ENCODE results near the gene SEPTIN11. TPM values are rescaled to one million over a fixed set of nuclear protein-coding genes. Genes with fewer than 3 reads are reported as not detected.
"Not testable (repeated sequence)": the region's sequence is repeated elsewhere in the genome, so short reads cannot be mapped to it uniquely, and the experiment has no call there.

SEPTIN11 gene
- total RNA-seq, 1 experiment from 2014 or later: 45.1 TPM

DNA sequence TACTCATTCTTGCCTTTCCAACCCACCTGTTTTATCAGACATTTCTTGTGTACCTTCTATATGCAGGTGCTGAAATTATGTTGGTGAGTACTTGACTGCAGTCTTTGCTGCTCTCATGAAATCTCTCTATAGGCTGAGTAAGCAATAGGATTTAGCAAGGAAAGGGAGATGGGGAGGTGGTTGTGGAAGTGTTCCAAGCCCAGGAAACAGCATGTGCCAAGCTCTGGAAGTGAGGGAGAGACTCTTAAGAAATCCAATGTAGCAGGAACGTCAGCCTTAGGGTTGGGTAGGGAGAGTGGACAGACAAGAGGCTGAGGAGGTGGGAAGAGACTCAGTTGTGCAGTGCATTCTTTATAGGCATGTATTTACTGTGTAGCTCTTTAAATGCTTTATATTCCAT is 5.6 kb downstream of the SEPTIN11 start:
- Histone ChIP-seq H3K4me1 (ENCODE audit: low read length) (peaks cover 15% of the 10 kb centered on the region), H3K9ac (ENCODE audit: low read length) (no peak overlapping the region), H2AFZ (ENCODE audit: low read length) (no peak overlapping the region)

DNA sequence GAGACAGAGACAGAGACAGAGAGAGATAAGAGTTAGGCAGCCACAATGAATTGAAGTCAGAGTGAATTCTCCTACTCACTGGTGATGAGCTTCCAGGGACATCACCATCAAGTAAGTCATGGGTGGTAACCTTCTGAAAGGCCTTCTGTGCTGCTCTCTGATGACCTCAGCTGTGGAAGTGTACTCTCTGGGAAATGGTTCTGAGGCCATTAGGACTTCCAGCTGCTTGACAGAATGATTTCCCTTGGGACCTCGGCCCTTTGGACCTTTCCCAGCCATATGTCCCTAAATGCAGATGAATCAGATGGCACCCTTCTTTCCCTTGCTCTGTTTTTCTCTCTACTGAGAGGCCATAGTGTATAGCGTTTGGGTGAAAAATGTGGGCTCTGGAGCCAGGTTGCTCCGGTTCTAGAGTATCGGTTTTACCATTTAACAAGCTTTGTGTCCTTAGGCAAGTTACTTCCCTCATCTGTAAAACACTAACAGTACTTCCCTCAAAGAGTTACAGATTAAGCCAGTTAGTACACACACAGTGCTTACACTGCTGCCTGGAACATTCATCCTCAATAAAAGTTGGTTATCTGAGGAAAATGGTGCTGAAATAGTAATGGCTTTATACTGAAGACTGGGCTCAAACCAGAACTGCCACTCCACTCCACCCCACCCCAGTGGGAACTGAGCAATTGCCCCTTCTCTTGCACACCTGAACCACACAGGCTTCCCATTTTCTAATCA is 7.6 kb downstream of the SEPTIN11 start:
- H3K9ac ChIP-seq (ENCODE audit: low read length): no peak overlapping the region
- H3K79me2 ChIP-seq (ENCODE audit: low read length): peaks cover 35% of the 10 kb centered on the region

More for the DNA sequence above, 5.6 kb downstream of the SEPTIN11 start:
- 0 out of 2 replicates have a peak, but pooled peaks cover 3% of the 10 kb centered on the region for H4K20me1 ChIP-seq (ENCODE audit: insufficient read depth, low read depth, low read length)
- no peak overlapping the region for H3K4me3 ChIP-seq (ENCODE audit: low read length)
- no peaks in the 10 kb centered on the region for H3K9me2 ChIP-seq (replicated peaks; ENCODE audit: insufficient read depth, low read length)
- H3K79me2 ChIP-seq (ENCODE audit: low read length): peaks cover 40% of the 10 kb centered on the region
- H3K9me3 ChIP-seq (ENCODE audit: low read length): no peaks in the 10 kb centered on the region
- no peaks in the 10 kb centered on the region for H3K27me3 ChIP-seq (ENCODE audit: low read length)
- DNase-seq: peak; percentile 4
- H3K27ac ChIP-seq (ENCODE audit: low read length): no peak overlapping the region
- H3K4me2 ChIP-seq (ENCODE audit: low read depth, low read length, poor library complexity, severe bottlenecking): no peak overlapping the region
- no peaks in the 10 kb centered on the region for H3K36me3 ChIP-seq (ENCODE audit: insufficient read depth, low read length)

DNA sequence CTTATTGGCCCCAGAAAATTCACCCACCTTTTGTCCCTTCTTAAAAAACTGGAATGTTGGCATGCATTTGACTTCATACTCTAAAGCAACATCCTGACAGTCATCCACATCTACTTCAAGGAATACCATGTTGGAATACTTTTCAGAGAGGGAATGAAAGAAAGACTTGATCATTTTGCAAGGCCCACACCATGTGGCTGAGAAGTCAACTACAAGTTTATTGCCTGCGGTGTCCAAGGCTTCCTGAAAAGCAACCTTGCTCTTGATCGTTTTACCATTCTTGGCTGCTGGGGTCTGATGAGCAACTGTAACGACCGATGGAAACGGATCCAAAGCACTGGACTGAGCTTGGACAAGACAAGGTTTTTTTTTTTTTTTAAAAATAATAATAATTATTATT is 9.3 kb downstream of the SEPTIN11 start:
- H3K4me1 ChIP-seq (ENCODE audit: low read length): no peaks in the 10 kb centered on the region
- peaks cover 34% of the 10 kb centered on the region for H3K79me2 ChIP-seq (ENCODE audit: low read length)
- H3K4me2 ChIP-seq (ENCODE audit: low read depth, low read length, poor library complexity, severe bottlenecking): no peak overlapping the region
- no peaks in the 10 kb centered on the region for H3K9me2 ChIP-seq (replicated peaks; ENCODE audit: insufficient read depth, low read length)
- H2AFZ ChIP-seq (ENCODE audit: low read length): no peak overlapping the region
- H3K9ac ChIP-seq (ENCODE audit: low read length): no peak overlapping the region
- no peak overlapping the region for H3K4me3 ChIP-seq (ENCODE audit: low read length)
- no peak overlapping the region for H3K27ac ChIP-seq (ENCODE audit: low read length)
- no peaks in the 10 kb centered on the region for H4K20me1 ChIP-seq (ENCODE audit: insufficient read depth, low read depth, low read length)
- H3K9me3 ChIP-seq (ENCODE audit: low read length): no peaks in the 10 kb centered on the region
- no peaks in the 10 kb centered on the region for H3K27me3 ChIP-seq (ENCODE audit: low read length)
- no peaks in the 10 kb centered on the region for H3K36me3 ChIP-seq (ENCODE audit: insufficient read depth, low read length)
- no peak for DNase-seq

More for the DNA sequence above, 7.6 kb downstream of the SEPTIN11 start:
- peaks cover 2% of the 10 kb centered on the region for H3K4me1 ChIP-seq (ENCODE audit: low read length)
- no peak overlapping the region for H3K4me2 ChIP-seq (ENCODE audit: low read depth, low read length, poor library complexity, severe bottlenecking)
- H2AFZ ChIP-seq (ENCODE audit: low read length): no peak overlapping the region
- no peak overlapping the region for H3K4me3 ChIP-seq (ENCODE audit: low read length)
- no peak for DNase-seq
- H3K9me2 ChIP-seq (replicated peaks; ENCODE audit: insufficient read depth, low read length): no peaks in the 10 kb centered on the region
- H3K27me3 ChIP-seq (ENCODE audit: low read length): no peaks in the 10 kb centered on the region
- H3K27ac ChIP-seq (ENCODE audit: low read length): no peak overlapping the region
- H4K20me1 ChIP-seq (ENCODE audit: insufficient read depth, low read depth, low read length): 0 out of 2 replicates have a peak, but pooled peaks cover 3% of the 10 kb centered on the region
- no peaks in the 10 kb centered on the region for H3K36me3 ChIP-seq (ENCODE audit: insufficient read depth, low read length)
- H3K9me3 ChIP-seq (ENCODE audit: low read length): no peaks in the 10 kb centered on the region

DNA sequence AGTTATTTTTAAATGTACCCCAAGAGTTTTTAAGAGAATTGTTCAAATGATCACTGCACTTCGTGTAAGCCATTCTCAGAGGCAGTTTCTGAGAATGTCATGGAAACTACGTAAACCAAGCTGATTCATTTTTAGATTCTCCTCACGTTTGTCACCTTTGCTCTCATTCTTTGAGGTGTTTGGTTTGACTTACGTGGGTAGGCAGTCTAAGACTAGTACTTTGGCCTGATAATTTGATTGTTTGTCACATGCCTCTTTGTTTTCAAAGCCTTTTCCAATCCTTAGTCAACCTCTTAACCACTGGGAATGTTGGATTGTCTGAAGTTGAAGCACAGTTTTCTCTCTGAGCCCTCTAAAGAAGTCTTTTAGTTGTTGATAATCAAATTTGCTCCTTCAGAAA is 10.5 kb downstream of the SEPTIN11 start:
- no peaks in the 10 kb centered on the region for H4K20me1 ChIP-seq (ENCODE audit: insufficient read depth, low read depth, low read length)
- no peaks in the 10 kb centered on the region for H3K4me1 ChIP-seq (ENCODE audit: low read length)
- H3K36me3 ChIP-seq (ENCODE audit: insufficient read depth, low read length): no peaks in the 10 kb centered on the region
- H3K9me3 ChIP-seq (ENCODE audit: low read length): no peaks in the 10 kb centered on the region
- no peak overlapping the region for H3K27ac ChIP-seq (ENCODE audit: low read length)
- peaks cover 29% of the 10 kb centered on the region for H3K79me2 ChIP-seq (ENCODE audit: low read length)
- no peak overlapping the region for H3K4me3 ChIP-seq (ENCODE audit: low read length)
- H3K27me3 ChIP-seq (ENCODE audit: low read length): no peaks in the 10 kb centered on the region
- no peak overlapping the region for H3K9ac ChIP-seq (ENCODE audit: low read length)
- no peak overlapping the region for H3K4me2 ChIP-seq (ENCODE audit: low read depth, low read length, poor library complexity, severe bottlenecking)
- no peak for DNase-seq
- no peak overlapping the region for H2AFZ ChIP-seq (ENCODE audit: low read length)
- H3K9me2 ChIP-seq (replicated peaks; ENCODE audit: insufficient read depth, low read length): no peaks in the 10 kb centered on the region

DNA sequence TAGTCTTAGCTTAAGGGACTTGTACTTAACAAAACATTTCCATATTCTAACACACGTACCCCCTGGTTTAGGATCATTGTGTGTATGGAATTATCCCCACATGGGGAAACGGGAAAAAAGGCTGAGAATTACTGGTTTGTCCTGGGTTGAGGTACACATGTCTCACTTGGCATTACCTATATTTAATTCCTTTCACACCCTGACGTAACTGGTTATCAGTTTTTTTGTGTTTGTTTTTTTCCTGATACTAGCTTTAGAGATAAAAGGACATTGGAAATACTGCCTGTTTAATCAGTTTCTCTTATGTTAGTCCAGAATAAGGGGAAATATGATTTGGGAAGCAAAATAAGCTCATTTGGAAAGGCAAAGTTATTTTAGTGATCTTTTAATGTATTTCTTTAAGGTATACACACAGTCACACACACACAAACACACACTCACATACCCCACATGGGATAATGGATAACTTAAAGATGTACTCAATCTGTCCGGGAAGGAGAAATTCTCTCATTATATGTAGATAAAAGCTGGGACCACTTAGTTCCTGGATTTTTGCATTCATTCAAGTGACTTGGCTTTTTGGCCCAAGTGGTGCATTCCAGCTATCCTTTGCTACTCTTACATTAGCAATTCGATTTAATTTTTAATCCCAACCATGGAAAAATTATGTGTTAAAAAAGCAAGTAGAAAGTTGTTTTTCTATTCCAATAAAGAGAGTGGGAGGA is 13.0 kb downstream of the SEPTIN11 start:
- H3K27me3 ChIP-seq (ENCODE audit: low read length): no peaks in the 10 kb centered on the region
- H3K4me1 ChIP-seq (ENCODE audit: low read length): peaks cover 4% of the 10 kb centered on the region; the same call in 1 of the 2 replicates
- H3K9me3 ChIP-seq (ENCODE audit: low read length): no peaks in the 10 kb centered on the region
- no peaks in the 10 kb centered on the region for H3K36me3 ChIP-seq (ENCODE audit: insufficient read depth, low read length)
- H3K27ac ChIP-seq (ENCODE audit: low read length): no peak overlapping the region
- H4K20me1 ChIP-seq (ENCODE audit: insufficient read depth, low read depth, low read length): no peaks in the 10 kb centered on the region
- no peak overlapping the region for H3K4me2 ChIP-seq (ENCODE audit: low read depth, low read length, poor library complexity, severe bottlenecking)
- H3K79me2 ChIP-seq (ENCODE audit: low read length): peaks cover 20% of the 10 kb centered on the region
- no peak overlapping the region for H3K9ac ChIP-seq (ENCODE audit: low read length)
- H3K4me3 ChIP-seq (ENCODE audit: low read length): no peak overlapping the region
- no peak for DNase-seq
- H3K9me2 ChIP-seq (replicated peaks; ENCODE audit: insufficient read depth, low read length): no peaks in the 10 kb centered on the region
- H2AFZ ChIP-seq (ENCODE audit: low read length): no peak overlapping the region

DNA sequence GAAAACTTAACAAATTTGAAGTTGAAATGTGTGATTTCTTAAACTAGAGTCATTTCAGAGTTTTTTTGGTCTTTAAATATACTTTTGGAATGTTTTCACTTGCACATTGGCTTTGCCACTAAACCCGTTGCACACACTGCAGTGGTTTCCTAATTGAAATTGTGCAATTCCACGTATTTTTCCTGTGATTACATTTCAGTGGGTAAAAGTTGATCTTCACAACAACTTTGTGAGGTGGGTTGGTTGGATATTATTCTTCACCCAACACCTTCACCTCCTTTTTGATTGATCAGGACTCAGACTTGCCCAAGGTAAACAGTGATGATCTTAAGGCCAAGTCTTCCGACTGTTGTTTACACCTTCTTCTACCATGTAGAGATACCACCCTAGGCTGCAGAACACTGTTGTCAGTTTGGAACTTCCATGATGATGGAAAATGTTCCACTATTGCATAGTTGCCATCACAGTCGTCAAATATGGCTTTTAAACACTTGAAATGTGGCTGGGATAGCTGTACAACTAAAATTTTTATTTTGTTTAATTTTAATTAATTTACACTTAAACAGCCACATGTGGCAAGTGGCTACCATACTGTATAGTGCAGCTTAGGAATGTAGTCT is 13.7 kb downstream of the SEPTIN11 start:
- no peak overlapping the region for H2AFZ ChIP-seq (ENCODE audit: low read length)
- H3K79me2 ChIP-seq (ENCODE audit: low read length): peaks cover 20% of the 10 kb centered on the region
- no peaks in the 10 kb centered on the region for H3K27me3 ChIP-seq (ENCODE audit: low read length)
- no peak overlapping the region for H3K9ac ChIP-seq (ENCODE audit: low read length)
- no peaks in the 10 kb centered on the region for H4K20me1 ChIP-seq (ENCODE audit: insufficient read depth, low read depth, low read length)
- DNase-seq: no peak
- no peak overlapping the region for H3K4me2 ChIP-seq (ENCODE audit: low read depth, low read length, poor library complexity, severe bottlenecking)
- H3K36me3 ChIP-seq (ENCODE audit: insufficient read depth, low read length): no peaks in the 10 kb centered on the region
- H3K9me2 ChIP-seq (replicated peaks; ENCODE audit: insufficient read depth, low read length): no peaks in the 10 kb centered on the region
- peaks cover 4% of the 10 kb centered on the region; the same call in 1 of the 2 replicates for H3K4me1 ChIP-seq (ENCODE audit: low read length)
- no peak overlapping the region for H3K27ac ChIP-seq (ENCODE audit: low read length)
- H3K9me3 ChIP-seq (ENCODE audit: low read length): no peaks in the 10 kb centered on the region
- H3K4me3 ChIP-seq (ENCODE audit: low read length): no peak overlapping the region

DNA sequence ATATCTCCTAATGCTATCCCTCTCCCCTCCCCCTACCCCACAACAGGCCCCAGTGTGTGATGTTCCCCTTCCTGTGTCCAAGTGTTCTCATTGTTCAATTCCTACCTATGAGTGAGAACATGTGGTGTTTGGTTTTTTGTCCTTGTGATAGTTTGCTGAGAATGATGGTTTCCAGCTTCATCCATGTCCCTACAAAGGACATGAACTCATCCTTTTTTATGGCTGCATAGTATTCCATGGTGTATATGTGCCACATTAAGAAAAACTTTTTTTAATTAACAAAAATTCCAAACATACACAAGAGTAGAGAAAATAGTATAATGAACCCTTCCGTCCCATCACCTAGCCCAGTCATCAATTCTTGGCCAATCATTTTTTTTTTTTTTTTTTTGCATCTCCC is 14.4 kb downstream of the SEPTIN11 start:
- not testable (repeated sequence) for H3K27me3 ChIP-seq (ENCODE audit: low read length); H3K4me2 ChIP-seq (ENCODE audit: low read depth, low read length, poor library complexity, severe bottlenecking); H4K20me1 ChIP-seq (ENCODE audit: insufficient read depth, low read depth, low read length); DNase-seq; H3K4me3 ChIP-seq (ENCODE audit: low read length); H3K9me3 ChIP-seq (ENCODE audit: low read length); H2AFZ ChIP-seq (ENCODE audit: low read length); H3K9ac ChIP-seq (ENCODE audit: low read length); H3K9me2 ChIP-seq (replicated peaks; ENCODE audit: insufficient read depth, low read length); H3K4me1 ChIP-seq (ENCODE audit: low read length); H3K27ac ChIP-seq (ENCODE audit: low read length); H3K36me3 ChIP-seq (ENCODE audit: insufficient read depth, low read length)
- H3K79me2 ChIP-seq (ENCODE audit: low read length): peaks cover 21% of the 10 kb centered on the region

DNA sequence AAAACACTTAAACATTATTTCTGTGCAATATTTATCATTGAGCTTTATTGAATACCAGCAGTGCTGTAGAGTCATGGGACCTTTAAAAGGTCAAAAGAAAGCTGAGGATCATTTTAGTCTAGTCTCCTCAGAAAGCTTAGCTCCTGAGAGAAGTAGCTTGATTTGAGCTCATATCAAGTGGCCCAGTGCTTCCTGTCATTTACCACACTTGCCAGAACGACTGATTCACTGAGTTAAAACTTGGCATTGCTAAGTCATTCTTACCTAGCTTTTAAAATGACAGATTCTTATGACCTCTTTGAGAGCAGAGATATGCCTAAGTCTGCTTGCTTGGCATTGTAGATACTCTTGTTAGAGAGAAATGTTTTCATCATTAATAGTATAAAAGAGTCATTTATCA is 15.2 kb downstream of the SEPTIN11 start:
- H2AFZ ChIP-seq (ENCODE audit: low read length): no peak overlapping the region
- H3K4me2 ChIP-seq (ENCODE audit: low read depth, low read length, poor library complexity, severe bottlenecking): no peak overlapping the region
- H4K20me1 ChIP-seq (ENCODE audit: insufficient read depth, low read depth, low read length): no peaks in the 10 kb centered on the region
- H3K9ac ChIP-seq (ENCODE audit: low read length): no peak overlapping the region
- no peaks in the 10 kb centered on the region for H3K9me3 ChIP-seq (ENCODE audit: low read length)
- H3K9me2 ChIP-seq (replicated peaks; ENCODE audit: insufficient read depth, low read length): no peaks in the 10 kb centered on the region
- peaks cover 24% of the 10 kb centered on the region for H3K79me2 ChIP-seq (ENCODE audit: low read length)
- no peak overlapping the region for H3K4me3 ChIP-seq (ENCODE audit: low read length)
- H3K27me3 ChIP-seq (ENCODE audit: low read length): no peaks in the 10 kb centered on the region
- DNase-seq: no peak
- H3K27ac ChIP-seq (ENCODE audit: low read length): no peak overlapping the region
- peaks cover 4% of the 10 kb centered on the region; the same call in 1 of the 2 replicates for H3K4me1 ChIP-seq (ENCODE audit: low read length)
- no peaks in the 10 kb centered on the region for H3K36me3 ChIP-seq (ENCODE audit: insufficient read depth, low read length)
